CMK (cell line): Measurements from ENCODE around the gene OR52N4.
"Not testable (repeated sequence)": the region's sequence is repeated elsewhere in the genome, so short reads cannot be mapped to it uniquely, and the experiment has no call there.

Experiments used
- DNase-seq: peaks from one replicate; pipeline ENCODE4 v3.0.0-alpha.2; 2010; ENCODE audit warnings: low read depth

The OR52N4 gene

DNA sequence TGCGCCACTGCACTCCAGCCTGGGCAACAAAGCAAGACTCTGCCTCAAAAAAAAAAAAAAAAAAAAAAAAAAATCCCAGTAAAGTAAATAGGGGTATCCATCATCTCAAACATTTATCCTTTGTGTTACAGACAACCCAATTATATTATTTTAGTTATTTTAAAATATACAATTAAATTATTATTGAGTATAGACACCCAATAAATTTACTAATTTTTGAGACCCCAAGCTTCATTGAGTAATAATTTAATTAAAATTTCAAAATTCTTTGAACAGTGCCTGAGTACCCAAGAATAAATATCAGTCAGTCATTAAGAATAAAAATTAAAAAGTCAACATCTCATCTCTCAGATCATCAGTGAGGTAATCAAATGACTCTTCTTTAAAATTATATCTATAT, at the start of gene OR52N4:
Gene OR52N4 (plus strand): TSS at position 301 of the 400 bp plus-strand sequence. CDS start 498 bp downstream, outside the sequence.
- no peak for DNase-seq

DNA sequence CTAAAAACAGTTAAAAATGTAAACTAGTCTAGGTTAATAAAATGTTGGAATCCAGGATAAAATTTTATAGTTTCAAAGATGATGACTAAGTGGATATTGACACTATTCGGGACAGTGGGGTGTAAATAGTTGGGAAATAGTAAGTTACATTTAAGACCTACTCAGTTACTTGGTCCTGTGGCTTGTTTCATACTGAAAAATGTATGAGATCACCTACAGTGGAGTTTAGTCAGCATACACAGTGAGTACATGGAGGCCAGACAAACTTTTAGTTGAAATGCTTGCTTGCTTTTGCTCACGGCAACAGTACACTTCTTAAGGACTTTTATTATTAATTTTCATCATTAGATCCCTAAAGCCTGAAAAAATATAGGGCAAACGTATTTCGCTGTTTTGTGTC, 48.4 kb upstream of the OR52N4 start:
- DNase-seq, result no peak

- DNase-seq, result no peak
Observed at GRCh38 chr11:5712507-5712906, 41.5 kb upstream of the OR52N4 start.

- peak; percentile 56 for DNase-seq
Observed at GRCh38 chr11:5713695-5714094, 40.3 kb upstream of the OR52N4 start.

- DNase-seq, result not testable (repeated sequence)
Observed at GRCh38 chr11:5716518-5716917, 37.5 kb upstream of the OR52N4 start.

DNA sequence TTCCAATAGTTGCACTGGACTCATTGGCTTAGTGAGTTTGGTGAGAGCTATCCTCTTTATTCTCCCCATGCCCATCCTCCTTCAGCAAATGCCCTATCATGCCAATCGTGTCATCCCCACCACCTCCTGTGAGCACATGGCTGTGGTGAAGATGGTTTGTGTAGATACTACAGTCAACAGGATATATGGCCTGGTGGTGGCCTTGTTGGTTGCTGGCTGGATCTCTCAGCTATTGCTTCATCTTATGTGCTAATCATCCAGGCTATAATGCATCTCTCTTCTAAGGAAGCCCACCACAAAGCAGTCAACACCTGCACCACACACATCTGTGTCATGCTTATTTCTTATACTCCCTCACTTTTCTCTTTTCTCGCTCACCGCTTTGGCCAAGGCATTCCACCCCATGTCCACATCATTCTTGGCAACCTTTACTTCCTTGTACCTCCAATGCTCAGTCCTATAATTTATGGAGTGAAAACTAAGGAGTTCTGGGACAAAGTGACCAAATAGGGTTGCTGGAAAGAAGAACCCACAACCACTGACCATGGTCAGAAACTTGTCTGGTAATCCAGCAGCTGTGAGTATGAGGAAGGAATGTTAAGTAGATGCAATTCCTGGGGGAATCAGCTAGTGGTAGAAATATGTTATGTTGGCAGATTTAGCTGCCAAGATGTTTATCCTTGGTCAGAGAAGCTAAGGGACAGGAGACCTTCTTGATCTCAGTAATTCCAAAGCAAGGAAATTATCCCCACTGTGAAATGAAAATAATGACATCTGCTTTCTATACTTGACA, 34.1 kb upstream of the OR52N4 start:
- DNase-seq, result peak; percentile 20

DNA sequence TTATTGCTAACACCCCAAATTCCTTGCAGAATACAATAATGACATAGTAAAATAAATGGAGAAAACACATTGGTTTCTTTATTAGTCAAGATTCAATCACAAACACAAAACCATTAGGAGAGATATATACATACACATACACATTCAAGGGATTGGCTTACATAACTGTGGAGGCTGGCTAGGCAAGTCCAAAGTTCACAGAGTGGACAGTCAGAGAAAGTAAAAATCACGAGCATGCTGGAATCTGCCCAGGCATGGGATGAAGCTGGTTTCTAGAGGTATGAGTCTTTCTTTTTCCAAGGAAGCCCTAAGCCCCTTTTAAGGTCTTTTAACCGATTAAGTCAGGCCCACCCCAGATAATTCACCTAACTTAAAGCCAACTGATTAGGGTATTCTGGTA, 31.4 kb upstream of the OR52N4 start:
- DNase-seq, result no peak

DNA sequence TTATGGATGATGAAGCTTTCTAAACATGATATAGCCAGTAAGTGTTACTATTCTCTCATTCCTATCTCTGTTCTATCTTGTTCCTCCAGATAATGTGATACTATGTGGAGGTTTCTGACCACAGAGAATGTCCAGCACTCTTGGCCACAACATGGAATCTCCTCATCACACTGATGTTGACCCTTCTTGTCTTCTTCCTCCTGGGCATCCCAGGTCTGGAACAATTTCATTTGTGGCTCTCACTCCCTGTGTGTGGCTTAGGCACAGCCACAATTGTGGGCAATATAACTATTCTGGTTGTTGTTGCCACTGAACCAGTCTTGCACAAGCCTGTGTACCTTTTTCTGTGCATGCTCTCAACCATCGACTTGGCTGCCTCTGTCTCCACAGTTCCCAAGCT, 27.7 kb upstream of the OR52N4 start:
- peak; percentile 37 for DNase-seq

DNA sequence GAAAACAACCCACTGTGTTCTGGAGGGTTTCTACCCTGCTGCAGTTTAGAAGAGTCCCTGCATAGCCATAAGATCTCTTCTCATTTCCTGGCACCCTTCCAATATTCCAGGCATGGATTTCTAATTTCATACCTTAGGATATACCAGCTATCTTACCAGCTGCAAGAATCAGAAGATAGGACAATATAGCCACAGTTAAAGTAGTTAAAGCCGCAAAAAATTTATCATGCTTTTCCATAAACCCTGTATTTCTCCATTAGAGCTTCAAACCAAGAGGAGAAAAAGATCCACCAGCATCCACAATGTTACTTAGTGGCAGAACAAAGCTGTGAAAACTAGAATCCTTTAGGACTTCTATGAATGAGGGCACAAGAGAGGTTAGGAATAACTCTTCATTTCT, 26.4 kb upstream of the OR52N4 start:
- no peak for DNase-seq

DNA sequence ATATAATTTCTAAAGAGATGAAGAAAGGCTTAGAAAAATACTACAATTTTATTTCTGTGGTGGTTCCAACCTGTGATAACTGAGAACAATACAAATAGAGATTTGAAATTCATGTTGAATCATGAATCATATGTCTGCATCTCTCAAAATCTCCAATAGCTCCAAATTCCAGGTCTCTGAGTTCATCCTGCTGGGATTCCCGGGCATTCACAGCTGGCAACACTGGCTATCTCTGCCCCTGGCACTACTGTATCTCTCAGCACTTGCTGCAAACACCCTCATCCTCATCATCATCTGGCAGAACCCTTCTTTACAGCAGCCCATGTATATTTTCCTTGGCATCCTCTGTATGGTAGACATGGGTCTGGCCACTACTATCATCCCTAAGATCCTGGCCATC, 17.6 kb upstream of the OR52N4 start, which contains the start of gene OR56B1:
Gene OR56B1 (plus strand): TSS at position 53 of the 400 bp plus-strand sequence. CDS start 69 bp downstream, at position 122.
- no peak for DNase-seq

DNA sequence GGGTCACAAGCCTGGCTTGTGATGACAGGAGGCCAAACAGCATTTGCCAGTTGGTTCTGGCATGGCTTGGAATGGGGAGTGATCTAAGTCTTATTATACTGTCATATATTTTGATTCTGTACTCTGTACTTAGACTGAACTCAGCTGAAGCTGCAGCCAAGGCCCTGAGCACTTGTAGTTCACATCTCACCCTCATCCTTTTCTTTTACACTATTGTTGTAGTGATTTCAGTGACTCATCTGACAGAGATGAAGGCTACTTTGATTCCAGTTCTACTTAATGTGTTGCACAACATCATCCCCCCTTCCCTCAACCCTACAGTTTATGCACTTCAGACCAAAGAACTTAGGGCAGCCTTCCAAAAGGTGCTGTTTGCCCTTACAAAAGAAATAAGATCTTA, 17.0 kb upstream of the OR52N4 start:
- no peak for DNase-seq

DNA sequence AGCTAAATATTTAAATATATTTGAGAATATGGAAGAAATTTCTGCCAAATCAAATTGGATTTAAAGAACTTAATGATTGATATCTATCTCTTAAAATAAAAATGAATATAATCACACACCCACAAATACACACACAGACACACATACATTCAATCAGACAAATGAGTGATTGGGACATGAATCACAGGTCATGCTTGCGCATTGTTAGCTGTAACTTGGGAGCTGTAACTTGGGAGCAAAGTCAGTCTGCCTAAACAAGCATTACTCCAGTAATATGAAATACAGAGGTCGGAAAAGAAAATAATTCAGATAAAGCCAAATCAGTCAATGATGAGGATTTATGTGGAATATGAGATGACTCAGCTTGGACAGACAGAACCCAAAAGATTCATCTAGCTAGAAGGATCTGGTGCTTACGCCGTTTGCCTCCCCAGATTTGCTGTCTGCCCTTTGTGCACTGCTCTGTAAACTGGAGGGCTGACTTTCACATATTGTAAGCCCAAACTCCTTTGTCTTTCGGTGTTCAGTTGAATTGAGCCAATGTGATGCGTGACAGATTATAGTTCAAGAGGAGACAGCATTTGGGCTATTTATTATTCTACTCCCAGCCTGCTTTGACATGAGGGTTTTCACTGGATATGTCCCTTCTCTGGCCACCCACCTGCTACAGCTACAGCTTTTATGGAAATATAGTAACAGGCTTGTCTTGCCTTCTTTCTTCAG, 16.2 kb upstream of the OR52N4 start:
- DNase-seq, result no peak

- no peak for DNase-seq
Observed at GRCh38 chr11:5738431-5738830, 15.6 kb upstream of the OR52N4 start.

GRCh38 chr11:5746614-5747013, 7.4 kb upstream of the OR52N4 start:
- no peak for DNase-seq

DNA sequence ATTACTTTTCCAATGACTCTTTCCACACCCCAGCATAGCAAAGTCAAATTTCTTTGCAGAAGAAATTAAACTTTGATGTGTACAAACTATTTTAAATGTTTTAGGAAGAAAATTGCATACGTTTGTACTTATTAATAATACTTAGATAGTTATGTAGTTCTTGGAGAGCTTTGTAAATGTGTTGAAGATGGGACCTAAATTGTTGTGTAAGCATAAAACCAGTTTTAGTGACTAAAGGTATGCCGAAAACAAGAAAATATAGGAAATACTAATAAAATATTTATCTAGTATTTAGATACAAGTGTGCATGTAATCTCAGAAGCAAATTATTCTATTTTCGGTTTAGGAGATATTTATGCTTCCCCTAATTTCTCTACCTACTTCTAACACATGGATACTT, 4.2 kb upstream of the OR52N4 start:
- DNase-seq, result no peak

- no peak for DNase-seq
Observed at GRCh38 chr11:5767056-5767455, 13.0 kb downstream of the OR52N4 start.

DNA sequence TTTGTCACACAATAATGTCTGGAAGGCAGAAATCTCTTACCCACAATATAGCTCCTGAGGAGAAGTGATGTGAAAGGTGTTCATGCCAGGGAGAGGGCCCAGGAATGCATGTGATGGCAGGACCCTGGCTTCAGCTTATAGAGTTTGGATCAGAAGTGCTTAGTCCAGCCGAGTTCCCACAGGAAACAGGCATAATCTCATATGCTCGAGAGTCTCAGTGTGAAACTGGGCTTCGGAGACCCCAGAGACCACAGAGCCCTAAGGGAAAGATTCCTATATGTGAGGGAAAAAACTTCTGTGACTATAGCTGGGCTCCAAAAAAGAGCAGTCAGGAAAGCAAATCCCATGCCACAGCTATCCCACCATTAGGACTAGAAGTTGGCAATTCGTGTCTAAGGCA, 29.2 kb downstream of the OR52N4 start, which contains the start of gene OR52N5:
Gene OR52N5 (minus strand): TSS at position 101 of the 400 bp plus-strand sequence. CDS start 4,721 bp downstream, outside the sequence.
- DNase-seq, result no peak

- DNase-seq, result no peak
Observed at GRCh38 chr11:5791165-5791564, 37.1 kb downstream of the OR52N4 start, which contains the start of gene OR52N1. Gene OR52N1, minus strand, starts transcription at chr11:5791265. Its CDS starts 2,449 bp downstream, at chr11:5788816.

- DNase-seq, result no peak
Observed at GRCh38 chr11:5796541-5796940, 42.5 kb downstream of the OR52N4 start.

DNA sequence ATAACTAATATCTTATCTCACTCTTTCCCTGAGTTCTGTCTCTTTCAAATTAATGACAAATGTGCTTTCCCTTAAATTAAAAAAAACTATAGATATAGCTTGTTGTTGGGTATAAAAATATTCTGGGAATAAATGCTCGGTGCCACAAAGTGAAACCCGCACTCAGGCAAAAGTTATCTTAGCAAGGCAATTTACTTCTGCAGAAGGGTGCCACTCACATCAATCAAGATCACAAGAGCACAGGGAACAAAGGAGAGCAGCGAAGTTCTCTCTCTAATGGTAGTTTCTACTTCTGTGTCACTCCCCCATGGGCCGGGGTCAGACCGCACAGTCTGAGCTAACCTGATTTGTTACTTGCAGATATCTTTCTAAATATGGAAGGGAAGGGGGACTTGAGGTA, 49.9 kb downstream of the OR52N4 start:
- DNase-seq, result no peak
